ENCODE measurements around the gene SECTM1. TPM values are rescaled to one million over a fixed set of nuclear protein-coding genes. Genes with fewer than 3 reads are reported as not detected.

SECTM1 gene
- total RNA-seq, 1 donor from 2014 or later = 3.0 TPM

DNA sequence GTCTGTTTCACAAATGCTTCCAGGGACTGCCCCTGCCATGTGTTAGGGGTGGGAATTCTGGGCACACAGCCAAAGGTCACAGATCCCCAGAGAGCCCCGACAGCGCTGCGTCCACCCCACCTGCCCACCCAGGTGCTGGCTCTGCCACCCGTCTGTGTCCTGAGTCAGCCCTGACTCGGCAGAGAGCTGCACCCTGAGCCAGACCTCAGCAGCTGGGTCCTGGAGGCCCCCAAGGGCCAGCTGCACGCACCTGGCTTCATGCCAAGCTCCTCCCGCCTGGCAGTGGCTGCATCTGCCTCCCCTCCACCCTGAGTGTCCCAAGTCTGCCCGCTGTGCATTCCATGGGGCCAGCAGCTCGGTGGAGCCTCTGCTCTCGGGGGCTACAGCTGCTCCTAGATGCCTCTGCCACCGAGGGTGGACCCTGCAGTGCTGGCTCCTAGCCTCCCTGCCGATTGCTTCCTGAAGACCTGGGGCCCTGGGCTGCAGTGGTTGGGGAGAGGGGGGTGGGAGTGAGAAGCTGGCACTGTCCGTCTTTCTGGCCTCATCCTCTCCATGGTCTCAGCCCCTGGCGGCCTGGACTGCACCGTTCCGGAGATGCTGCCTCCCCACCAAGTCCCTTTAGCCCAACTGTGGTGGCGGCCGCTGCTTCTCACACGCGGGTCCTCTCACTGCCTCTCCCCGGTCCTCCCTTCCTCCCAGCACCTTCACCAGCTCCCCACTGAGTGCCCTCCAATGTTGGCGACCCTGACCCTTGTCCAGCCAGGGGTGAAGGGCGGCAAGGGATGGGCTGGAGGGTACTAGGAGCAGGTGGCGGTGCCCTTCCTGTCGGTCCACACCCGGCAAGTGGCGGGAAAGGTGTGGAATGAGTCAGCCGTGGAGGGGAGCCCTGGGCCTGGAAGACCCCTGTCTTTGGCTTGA is 3.0 kb downstream of the SECTM1 start:
- ATAC-seq (no peak), DNase-seq (ENCODE audit: low spot score) (peak; percentile 54)

DNA sequence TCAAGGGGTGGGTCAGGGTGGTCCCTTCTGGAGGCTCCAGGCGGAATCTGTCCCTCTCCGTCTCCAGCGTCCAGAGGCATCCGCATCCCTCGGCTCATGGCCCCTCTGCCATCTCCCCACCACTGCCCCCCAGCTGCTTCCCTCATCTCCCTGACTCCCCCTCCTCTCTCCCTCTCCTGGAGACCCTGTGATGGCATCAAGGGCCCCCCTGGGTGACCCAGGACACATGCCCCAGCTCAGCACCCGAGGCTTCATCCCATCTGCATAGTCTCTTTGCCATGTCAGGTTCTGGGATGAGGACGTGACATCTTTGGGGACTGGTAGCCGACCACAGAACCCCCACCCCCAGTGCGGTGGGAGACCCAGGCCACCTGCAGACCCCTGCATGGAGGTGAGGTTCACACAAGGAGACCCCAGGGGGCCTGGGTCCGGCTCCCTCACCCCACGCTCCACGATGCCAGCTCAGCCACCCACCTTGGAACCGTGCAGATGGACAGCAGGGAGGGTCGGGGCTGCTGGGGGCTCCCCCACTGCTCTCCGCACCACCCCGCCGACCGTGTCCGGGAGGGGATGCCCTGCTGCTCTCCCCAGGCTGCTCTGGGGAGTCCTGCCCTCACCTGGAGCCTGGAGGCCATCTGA is 3.8 kb downstream of the SECTM1 start:
- peak; percentile 44 for DNase-seq (ENCODE audit: low spot score)
- no peak for ATAC-seq

DNA sequence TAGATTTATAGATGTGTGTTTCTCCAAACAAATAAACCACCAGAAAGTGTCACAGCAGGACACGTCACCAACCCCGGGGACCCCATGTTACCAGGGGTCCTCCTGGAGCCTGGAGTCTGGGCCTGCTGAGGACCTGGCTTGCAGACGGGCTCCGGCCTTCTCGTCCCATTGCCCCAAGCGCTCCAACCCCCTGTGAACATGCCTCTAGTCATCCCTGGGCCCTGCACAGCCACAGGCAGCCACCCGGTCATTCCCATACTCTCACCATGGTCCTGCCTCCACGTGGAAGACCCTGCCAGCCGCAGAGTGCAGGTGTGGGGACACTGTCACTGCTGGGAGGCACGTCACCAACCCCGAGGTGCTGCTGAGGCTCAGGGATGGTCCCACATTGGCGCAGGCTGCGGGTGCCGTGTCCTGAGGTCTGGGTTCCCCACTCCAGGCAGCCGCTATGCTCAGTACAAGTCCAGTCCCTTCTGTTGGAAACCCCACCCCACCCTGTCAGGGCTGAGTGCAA is 4.5 kb downstream of the SECTM1 start:
- DNase-seq (ENCODE audit: low spot score) = no peak
- ATAC-seq = no peak

DNA sequence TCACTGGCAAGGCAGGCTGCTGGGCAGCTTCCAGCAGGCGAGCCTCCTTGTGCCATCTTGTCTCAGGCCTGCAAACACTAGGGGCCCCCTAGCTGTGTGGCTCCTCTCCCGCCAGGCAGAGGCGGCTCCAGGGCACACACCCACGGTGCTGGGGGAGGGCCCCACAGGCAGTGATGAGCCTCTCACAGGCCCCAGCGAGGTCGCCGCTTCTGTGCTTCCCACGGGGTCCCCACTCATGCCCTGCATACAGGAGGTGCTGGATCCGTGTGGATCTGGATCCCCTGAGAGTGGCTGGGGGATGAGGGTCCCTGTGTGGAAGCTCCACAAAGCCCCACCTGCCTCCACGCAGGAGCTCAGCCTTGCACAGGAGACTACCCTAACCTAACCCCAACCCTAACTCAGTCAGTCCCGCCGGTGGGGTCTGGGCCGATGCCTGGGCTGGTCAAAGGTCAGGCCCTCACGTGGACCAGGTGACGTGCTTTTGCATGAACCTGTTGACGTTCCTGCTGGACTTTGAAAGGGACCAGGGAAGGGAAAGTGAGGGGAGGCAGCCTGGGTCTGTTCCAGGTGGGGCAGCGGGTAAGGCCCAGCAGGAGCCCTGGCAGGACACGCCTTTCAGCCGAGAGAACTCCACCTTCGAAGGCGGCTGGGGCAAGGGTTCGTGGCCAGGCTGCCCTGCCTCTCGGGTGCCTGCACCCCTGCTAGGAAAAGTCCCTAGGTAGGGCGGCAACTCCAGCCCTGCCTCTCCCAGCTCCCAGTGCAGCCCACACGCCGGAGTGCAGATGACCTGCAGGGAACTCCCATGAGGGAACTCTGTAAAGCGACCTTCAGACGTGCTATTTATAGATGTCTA is 5.2 kb downstream of the SECTM1 start:
- ATAC-seq = peak; percentile 77

DNA sequence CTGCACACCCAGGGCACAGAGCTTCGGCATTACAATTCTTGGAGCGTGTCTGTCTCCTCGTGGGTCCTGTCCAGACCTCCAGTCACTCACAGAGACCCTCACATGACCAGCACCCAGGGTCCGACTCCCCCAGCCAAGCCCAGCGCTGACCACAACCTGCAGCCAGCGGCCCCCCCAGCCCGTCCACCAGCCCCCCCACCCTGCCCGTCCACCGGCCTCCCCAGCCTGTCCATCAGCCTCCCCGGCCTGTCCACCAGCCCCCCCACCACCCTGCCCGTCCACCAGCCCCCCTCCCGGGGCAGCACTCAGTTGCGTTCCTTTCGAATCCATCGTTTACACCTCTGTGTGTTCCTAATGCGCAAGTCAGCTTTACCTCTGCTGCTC is 5.8 kb downstream of the SECTM1 start:
- DNase-seq (ENCODE audit: low spot score) (no peak), ATAC-seq (no peak)

More for the DNA sequence above, 5.2 kb downstream of the SECTM1 start:
- DNase-seq (ENCODE audit: low spot score) = peak; percentile 99

DNA sequence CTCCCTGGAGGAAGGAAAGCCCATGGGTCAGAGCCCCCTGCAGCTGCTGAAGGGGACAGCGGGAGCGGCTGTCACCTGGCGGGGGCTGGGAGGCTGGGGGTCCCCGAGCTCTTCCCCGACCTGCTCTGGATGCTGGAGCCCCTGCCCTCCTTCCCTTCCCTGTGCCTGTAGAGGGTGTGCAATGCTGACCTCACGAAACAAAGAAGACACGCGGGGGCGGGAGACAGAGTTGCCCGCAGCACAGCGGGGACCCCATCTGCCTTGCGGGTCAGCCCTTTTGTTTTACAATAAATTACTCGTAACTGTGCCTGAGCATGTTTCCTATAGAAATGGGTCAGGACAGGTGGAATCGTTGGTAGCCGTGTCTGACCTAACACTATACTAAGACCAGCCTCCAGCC is 6.3 kb downstream of the SECTM1 start:
- ATAC-seq (no peak), DNase-seq (ENCODE audit: low spot score) (no peak)

DNA sequence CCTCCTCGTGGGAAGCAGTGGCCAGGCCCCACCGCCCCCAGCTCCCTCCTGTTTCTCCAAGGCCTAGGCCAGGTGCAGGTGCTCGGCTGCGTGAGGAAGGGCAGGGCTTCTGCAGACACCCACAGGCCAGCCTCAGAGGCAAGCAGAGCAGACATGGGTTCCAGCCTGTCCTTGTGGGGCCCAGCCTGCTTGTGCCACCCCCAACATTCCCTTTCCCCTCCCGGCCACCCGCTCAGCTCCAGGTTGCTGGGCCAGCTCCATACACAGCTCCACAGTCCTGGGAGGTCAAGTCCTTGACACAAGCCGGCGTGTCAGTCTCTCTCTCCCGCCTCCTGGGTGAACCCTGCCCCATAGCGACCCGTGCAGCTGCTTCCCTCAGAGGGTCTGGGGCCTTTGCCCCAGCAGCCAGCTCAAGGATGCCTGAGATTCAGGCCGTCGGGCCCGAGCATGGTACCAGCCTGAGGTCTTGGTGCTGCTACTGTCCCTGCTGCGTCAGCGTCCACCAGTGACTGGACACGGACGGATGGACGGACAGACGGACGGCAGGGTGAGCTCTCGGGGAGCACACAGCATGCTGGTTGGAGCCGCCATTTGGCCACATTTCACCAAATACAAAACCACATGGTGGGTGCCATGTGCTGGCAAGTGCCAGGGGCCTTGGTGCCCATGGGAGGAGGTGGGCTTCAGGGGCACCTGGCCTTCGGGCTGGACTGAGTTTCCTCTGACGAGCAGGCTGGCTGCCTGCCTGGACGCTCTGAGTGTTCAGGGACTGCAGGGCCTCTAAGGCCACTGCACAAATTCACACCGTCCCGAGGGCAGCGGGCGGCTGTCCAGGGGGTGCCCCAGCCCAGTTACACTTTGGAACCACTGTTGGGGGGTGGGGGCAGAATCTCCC is 8.0 kb downstream of the SECTM1 start:
- ATAC-seq = peak; percentile 19

DNA sequence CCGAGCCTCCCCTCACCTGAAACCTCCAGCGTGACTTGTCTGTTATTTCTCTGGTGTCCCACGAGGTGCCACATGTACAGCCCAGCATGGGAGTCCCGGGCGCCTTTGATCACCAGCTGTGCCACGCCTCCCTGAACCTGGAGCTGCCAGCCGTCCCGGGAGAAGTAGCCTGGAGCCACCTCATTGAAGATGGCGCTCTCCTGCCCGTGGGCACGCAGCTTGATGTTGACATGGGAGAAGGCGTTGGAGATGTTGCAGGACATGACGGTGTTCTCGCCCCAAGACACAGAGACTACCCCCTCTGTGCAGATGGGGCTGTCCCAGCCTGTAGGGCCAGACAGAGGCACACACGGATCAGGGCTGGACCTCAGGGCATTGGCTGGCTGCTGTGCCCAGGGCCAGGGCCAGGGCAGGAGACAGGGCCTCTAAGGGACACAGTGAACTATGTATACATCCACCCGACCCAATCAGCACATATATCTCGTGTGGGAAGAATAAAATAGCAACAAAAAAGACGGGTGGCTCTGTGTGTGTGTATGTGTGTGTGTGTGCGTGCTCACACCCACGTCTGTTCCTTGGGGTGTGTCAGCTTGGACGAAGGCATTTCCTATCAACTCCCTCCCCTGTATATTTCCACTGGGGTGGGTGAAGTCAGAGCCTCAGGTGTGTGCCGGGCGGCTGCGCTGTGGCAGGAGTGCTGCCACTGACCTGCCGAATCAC is 8.8 kb downstream of the SECTM1 start:
- ATAC-seq (no peak), DNase-seq (ENCODE audit: low spot score) (no peak)

More for the DNA sequence above, 8.0 kb downstream of the SECTM1 start:
- peak; percentile 72 for DNase-seq (ENCODE audit: low spot score)

DNA sequence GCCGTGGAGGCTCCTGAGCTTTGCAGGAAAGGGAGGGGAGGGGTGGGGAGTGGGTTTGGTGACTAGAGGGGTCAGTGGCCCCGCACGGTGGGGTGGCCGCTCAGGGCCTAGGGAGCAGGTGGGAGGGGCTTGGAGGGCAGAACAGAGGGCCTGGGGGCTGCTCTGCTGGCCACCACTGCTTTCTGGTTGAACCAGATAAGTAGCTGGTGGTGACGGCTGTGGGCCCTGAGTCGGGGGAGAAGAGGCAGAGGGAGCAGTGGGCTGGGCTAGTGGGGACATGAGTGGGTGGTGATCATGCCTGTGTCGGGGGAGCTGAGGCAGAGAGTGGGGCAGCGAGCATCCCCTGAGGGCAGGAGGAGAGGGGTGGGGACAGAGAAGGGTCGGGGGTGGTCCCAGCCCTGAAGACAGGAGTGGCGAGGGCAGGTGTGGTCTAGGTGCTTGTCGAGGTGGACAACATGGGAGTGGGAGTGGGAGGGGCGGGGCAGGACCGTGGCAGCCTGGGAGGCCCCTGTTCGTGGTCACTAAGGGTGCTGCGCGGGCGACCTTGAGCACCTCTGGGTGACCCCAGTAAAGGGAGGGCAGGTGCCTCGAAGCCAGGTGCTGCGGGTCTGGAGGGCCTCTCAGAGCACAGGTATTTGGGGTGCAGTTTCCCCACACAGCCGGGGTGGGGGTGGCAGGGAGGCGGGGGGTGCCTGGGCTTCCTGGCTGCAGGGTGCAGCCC is 9.9 kb downstream of the SECTM1 start:
- ATAC-seq = no peak
- no peak for DNase-seq (ENCODE audit: low spot score)

DNA sequence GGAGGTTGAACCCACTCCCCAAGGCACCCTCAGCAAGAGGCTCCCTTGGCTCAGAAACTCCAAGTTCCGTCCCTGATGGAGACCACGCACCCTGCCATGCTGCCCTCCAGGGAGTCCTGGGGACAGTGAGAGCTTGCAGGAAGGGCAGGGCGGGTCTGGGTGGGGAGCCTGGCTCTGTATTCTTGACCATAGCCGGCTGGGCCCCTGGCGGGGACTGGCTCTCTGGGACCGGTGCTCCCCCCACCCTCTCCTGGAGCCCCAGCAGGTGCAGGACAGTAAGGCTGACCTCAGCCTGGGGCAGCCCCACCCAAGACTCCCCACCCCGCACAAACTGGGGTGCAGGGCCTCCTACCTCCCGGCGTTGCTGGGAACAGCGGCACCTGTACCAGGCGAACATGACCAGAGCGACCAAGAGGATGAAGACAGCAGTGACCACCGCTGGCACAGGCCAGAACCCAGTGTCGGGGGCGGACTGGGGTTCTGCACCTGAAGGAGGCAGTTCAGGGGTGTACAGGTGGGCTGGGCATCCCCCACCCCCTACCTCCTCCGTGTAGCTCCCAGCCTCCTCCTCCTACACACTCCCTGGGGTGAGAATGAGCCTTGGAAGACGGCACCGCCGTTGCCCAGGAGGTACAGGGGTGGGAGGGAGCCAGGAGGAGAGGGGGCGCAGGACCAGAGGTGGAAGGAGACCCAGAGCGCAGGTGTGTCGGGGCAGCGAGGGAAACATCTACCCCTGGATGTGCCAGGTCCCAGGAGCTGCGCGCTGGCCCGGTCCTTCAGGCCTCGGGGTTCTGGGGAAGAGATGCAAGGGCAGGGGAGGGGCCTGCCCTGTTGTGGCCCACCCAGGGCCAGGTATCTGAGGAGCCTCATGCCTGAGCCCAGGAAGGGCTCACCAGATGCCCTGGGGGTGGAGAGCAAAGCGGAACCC is 10.8 kb downstream of the SECTM1 start:
- DNase-seq (ENCODE audit: low spot score) = no peak
- ATAC-seq = no peak

DNA sequence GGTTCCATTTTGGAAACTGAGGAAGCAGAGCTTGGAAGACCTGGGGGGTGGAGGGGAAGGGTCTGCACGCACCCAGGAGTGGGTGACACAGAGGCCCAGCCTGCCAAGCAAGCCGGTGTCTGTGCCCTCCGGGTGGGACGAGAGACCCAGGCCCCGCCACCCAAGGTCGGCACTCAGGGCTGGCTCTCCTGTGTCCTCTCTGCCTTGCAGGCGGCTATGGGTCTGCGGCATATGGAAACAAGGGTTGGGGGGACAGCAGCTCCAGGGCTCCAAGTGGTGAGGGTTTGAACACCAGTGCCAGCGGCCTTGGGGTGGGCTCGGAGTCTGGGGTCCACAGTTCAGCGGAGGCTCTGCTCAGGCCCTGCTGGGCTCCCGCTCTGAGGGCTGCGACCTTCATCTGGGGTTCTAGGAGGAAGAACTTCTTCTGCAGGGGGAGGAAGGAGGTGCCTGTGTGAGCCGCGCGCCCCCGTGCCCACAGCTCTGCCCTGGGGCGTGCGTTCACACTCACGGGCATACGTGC is 11.6 kb downstream of the SECTM1 start:
- DNase-seq (ENCODE audit: low spot score) = no peak

DNA sequence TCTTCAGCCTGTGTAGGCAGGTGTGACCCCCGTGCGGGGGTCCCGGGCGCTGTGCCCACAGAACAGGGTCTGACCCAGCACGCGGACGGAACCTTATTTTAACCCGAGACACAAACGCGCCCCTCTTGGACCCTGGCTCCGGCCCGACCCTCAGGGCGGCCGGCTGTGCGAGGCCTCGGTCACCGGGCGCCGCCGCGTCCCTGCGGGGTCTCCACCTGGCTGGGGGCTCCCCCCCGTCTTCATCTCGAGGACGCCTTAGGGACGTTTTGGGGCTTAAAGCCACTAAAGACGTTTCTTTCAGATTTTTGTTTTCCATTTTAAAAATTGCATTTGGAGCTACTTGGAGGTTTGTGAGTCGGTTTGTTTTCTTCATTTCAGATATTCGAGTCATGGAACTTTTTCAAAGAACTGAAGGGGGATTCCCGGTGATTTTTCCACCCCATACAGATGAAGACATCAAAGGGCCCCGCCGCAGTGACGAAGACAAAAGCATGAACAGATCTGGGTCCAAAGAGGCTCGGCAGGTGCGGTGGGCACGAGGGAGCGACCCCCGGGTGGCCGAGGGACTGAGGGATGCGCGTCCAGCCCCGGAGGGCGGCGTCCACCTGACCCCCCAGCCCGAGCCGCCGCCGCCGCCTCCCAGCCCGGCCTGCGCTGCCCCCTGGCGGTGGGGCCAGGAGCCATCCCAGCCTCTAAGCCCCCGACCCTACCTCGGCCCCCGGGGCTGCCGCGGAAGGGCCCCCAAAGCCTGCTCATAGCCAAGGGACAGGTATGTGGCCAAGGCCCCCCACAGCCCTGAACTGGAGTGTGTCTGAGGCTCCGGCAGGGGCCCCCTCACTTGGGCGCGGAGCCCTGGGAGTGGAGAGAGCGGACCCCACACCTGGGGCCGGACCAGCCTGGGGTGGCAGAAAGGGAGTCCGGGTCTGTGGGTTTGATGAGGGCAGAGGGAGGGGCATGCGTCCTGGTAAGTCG is 12.3 kb downstream of the SECTM1 start:
- DNase-seq (ENCODE audit: low spot score) (no peak), ATAC-seq (peak; percentile 53)

More for the DNA sequence above, 11.6 kb downstream of the SECTM1 start:
- ATAC-seq = no peak

DNA sequence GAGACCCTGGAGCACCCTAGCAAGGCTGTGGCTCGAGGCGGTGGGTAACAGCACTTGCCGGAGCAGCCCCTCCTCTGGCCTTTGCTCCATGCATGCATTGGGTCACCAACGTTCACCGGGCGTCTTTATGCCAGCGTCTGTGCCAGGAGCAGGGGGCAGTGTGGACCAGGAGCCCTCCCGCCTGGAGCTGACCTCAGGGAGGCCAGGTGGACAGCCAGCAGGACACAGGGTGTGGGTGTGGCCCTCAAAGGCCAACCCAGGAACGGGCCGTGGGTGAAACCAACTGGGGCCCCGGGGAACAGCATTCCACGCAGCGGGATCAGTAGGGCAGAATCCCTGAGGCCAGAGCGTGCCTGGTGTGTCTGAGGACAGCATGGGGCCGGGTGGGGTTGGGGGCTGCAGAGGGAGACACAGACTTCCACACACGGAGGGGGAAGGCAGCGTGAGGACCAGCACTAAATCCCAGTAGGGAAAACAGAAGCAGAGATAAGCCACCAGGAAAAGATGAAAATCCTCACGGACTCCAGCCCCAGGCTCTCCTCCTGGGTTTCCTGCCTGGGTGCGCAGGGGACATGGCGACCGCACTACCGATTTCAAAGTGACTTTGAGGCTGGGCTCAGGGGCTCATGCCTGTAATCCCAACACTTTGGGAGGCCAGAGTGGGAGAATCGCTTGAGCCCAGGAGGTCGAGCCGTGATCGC is 13.3 kb downstream of the SECTM1 start:
- peak; percentile 34 for ATAC-seq
- DNase-seq (ENCODE audit: low spot score) = no peak

DNA sequence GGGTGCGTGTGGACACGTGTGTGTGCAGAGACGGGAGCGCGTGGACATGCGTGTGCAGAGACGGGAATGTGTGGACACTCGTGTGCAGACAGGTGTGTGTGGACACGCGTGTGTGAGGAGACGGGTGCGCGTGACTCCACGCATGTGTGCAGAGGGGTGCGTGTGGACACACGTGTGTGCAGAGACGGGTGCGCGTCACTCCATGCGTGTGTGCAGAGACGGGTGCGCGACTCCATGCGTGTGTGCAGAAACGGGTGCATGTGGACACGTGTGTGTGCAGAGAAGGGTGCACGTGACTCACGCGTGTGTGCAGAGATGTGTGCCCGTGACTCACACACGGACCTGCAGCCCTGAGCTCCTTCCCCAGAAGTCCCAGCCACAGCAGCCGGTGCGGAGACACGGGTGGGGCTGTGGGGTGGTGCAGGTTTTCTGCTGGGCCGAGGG is 13.9 kb downstream of the SECTM1 start:
- no peak for DNase-seq (ENCODE audit: low spot score)
- no peak for ATAC-seq

DNA sequence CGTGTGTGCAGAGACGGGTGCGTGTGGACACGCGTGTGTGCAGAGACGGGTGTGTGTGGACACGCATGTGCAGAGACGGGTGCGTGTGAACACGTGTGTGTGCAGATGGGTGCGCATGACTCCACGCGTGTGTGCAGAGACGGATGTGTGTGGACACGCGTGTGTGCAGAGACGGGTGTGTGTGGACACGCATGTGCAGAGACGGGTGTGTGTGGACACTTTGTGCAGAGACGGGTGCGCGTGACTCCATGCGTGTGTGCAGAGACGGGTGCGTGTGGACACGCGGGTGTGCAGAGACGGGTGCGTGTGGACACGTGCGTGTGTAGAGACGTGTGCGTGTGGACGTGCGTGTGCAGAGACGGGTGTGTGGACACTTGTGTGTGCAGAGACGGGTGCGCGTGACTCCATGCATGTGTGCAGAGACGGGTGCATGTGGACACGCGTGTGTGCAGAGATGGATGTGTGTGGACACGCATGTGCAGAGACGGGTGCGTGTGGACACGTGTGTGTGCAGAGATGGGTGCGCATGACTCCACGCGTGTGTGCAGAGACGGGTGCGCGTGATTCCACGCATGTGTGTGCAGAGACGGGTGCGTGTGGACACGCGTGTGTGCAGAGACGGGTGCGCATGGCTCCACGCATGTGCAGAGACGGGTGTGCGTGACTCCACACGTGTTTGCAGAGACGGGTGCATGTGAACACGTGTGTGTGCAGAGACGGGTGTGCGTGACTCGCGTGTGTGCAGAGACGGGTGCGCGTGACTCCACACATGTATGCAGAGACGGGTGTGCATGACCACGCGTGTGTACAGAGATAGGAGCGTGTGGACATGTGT is 14.6 kb downstream of the SECTM1 start:
- no peak for ATAC-seq
- DNase-seq (ENCODE audit: low spot score) = no peak
